Raji (cell line): ENCODE measurements around the gene DOCK4.

Experiments
- POLR2A ChIP-seq: IDR thresholded peaks from 2 replicates; pipeline ENCODE4 v1.6.1; 2011; ENCODE audit warnings: low read depth, low read length, control low read depth; ENCODE audit not compliant: insufficient read depth

Gene DOCK4

DNA sequence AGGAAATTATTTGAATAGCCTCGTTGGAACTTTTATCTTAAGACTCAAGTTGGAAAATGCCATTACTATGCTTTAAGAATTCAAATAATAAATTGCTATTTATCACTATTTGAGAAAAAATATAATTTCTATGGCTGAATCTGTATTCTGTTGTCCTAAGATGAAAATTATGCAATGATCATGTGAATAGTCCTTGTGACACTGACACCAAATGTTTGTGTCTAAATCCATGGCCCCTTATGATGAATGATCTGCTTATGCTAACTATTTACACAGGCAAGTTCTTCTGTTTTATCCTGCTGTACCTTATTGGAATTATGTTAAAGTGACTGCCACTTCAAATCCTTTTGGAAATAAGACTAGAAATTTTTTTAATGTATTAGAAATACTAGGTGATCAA, 208.7 kb downstream of the DOCK4 start:
- TF ChIP-seq POLR2A, result no peak

GRCh38 chr7:111992601-111993000, 213.6 kb downstream of the DOCK4 start:
- TF ChIP-seq POLR2A, result no peak

GRCh38 chr7:111990643-111991042, 215.6 kb downstream of the DOCK4 start:
- no peak for TF ChIP-seq POLR2A

GRCh38 chr7:111987886-111988285, 218.3 kb downstream of the DOCK4 start:
- TF ChIP-seq POLR2A, result no peak

DNA sequence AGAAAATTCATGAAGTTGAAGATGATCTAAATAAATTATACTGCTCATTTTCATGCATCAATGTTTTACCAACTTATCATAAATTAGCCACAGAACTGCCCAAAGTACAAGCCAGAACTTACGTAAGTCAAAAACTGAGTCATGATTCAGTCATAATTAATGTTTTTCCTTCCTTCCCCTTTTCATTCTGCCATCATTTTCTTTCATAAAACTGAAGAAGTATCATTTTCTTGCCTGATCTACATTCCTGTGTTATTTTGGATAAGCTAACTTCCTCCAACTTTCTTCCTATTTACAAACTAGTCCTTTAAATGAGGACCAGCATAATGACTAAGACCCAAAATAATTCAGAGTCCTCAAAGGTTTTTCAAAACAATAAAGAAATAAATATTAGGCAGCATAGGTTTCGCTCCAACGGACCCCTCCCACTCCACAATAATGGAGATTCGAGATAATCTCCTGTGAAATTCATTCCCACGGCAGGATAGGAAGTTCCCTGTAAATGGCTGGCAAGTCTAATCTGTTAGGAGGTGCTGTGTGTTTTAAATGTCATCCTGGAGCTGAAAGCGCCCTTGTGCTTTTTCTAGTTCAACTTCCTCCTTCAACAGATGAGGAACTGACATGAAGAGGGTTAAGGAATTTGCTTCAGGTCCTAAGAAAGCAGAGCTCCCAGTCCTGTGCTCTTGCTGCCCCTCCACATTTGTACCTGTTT, 218.9 kb downstream of the DOCK4 start:
- no peak for TF ChIP-seq POLR2A

DNA sequence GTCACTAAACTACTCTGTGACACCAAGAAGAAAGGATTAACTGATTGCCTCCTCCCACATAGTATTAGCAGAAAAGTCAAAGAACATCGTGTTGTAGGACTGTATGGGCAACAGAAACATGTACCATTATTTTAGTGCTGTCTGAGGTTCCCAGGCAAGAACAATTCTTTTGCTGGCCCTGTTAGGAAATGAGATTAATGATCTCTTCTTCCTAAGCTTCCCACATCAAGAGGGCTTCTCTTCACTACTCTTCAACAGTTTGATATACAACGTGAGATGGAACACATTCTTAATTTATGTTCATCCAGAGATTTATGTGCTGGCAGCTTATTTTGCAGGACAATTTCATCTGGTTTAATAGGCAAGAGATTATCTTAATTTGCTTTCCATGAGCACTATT, 219.6 kb downstream of the DOCK4 start:
- no peak for TF ChIP-seq POLR2A

GRCh38 chr7:111985798-111986197, 220.4 kb downstream of the DOCK4 start:
- no peak for TF ChIP-seq POLR2A

DNA sequence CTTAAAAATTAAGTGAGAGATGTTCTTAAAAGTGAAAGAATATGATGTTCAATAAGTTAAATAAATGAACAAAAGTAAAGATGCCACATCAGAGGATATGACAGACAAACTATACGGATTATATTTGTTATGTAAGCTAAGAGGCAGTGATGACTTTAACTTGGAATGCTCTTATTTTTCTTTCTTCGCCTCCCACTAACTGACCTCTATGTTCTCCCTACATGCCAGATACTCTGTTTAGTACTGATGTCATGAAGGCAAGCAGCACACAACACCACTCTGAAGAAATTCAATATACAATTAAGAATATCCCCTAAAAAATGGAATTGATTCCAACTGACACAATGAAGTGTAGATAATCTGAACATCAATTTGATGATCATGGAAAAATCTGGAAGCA, 223.4 kb downstream of the DOCK4 start:
- TF ChIP-seq POLR2A, result no peak

GRCh38 chr7:111982133-111982532, 224.1 kb downstream of the DOCK4 start:
- no peak for TF ChIP-seq POLR2A

GRCh38 chr7:111980725-111981124, 225.5 kb downstream of the DOCK4 start:
- no peak for TF ChIP-seq POLR2A

DNA sequence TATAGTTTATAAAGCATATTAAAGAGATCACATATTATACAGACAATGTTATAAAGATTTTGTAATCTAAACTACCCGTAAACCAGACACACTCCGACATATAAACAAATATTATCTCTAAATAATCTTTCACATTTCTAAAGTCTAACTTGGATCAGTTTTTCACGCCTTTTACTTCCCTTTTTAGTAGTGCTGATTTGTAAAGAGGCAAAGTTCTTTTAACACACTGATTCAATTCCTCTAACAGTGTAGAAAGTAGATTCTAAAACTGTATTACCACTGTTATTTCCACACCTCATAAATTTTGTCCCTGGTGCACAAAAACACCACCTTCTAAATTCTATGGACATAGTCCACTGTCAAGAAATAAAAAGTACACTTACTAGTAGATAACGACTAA, 230.9 kb downstream of the DOCK4 start:
- TF ChIP-seq POLR2A, result no peak

- TF ChIP-seq POLR2A, result no peak
Observed at GRCh38 chr7:111960984-111961383, 245.2 kb downstream of the DOCK4 start.

DNA sequence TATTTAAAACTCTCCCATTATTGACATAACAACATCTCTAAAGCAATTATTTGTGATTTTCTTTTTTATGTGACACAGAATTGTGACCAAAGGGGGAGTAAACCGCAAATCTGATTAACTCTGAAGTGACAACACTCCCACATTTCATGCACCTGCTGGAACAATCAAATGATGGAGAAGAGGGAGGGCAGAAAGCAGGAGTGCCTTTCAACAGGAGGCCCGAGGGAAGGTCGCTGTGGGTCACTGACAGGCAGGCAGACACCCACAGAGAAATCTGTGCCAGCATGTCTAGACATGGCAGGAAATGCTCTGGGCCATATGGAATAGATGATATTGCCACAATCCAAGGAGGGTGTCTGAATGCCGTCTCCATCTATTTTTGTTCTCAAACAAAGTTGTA, 247.3 kb downstream of the DOCK4 start:
- TF ChIP-seq POLR2A, result no peak

DNA sequence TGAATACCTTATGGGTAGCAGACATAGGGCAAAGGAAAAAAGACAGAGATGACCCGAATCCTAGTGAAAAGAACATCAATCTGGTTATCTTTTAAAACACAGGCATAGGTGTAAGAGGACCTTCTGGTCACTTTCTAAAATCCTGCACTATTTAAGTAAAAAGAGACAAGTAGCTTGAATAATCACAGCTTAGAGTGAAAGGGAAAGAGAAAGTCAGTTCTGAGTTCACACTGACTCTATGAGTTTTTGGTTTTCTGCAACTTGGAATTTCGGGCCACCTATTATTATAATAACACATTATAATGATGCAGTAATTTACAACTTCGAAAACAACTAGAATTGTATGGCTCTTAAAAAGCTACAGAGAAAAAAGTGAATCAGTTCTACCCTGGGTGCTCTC, 247.8 kb downstream of the DOCK4 start:
- no peak for TF ChIP-seq POLR2A

GRCh38 chr7:111955616-111956015, 250.6 kb downstream of the DOCK4 start:
- TF ChIP-seq POLR2A, result no peak

- TF ChIP-seq POLR2A, result no peak
Observed at GRCh38 chr7:111954474-111955381, 251.5 kb downstream of the DOCK4 start.
